Neuronal stem cell (in vitro differentiated cells): ENCODE data around the gene CACNG3.

Experiments used
- DNase-seq: peaks from one replicate; pipeline ENCODE4 v3.0.0-alpha.2; 2013; ENCODE audit warnings: low spot score
- H2AFZ ChIP-seq: one replicate; pipeline ENCODE4 v1.6.1; 2013; ENCODE audit warnings: mild to moderate bottlenecking, low read length, inconsistent platforms
- H2AK5ac ChIP-seq: 2 replicates; pipeline ENCODE4 v1.6.1; 2013; ENCODE audit warnings: low read depth, mild to moderate bottlenecking, inconsistent platforms, low read length, moderate library complexity, mixed read lengths
- H2BK120ac ChIP-seq: 2 replicates; pipeline ENCODE4 v1.6.1; 2013; ENCODE audit warnings: low read depth, mild to moderate bottlenecking, inconsistent platforms, low read length, moderate library complexity, mixed read lengths
- H2BK12ac ChIP-seq: one replicate; pipeline ENCODE4 v1.6.1; 2013; ENCODE audit warnings: low read length, inconsistent platforms
- H2BK15ac ChIP-seq: 2 replicates; pipeline ENCODE4 v1.6.1; 2013; ENCODE audit warnings: mild to moderate bottlenecking, low read length, inconsistent platforms, mixed read lengths
- H2BK5ac ChIP-seq: one replicate; pipeline ENCODE4 v1.6.1; 2013; ENCODE audit warnings: inconsistent platforms, mild to moderate bottlenecking, low read length, moderate library complexity
- H3K14ac ChIP-seq: one replicate; pipeline ENCODE4 v1.6.1; 2013; ENCODE audit warnings: low read length, inconsistent platforms
- H3K18ac ChIP-seq: 2 replicates; pipeline ENCODE4 v1.6.1; 2013; ENCODE audit warnings: low read length, inconsistent platforms
- H3K23ac ChIP-seq: 2 replicates; pipeline ENCODE4 v1.6.1; 2013; ENCODE audit warnings: low read depth, mild to moderate bottlenecking, mixed read lengths, low read length, inconsistent platforms; ENCODE audit not compliant: poor library complexity
- H3K27ac ChIP-seq: replicated peaks from 3 replicates; pipeline ENCODE4 v1.5.1; 2013; ENCODE audit warnings: low read length, inconsistent platforms
- H3K27me3 ChIP-seq, 3 experiments: 2 replicates each; pipeline ENCODE4 v1.6.1; 2013; ENCODE audit warnings: low read length in 3 of 3, mild to moderate bottlenecking in 2 of 3, inconsistent platforms in 1 of 3, low read depth in 1 of 3, mixed read lengths in 1 of 3, moderate library complexity in 1 of 3; ENCODE audit not compliant: control insufficient read depth in 3 of 3, insufficient read depth in 3 of 3
- H3K36me3 ChIP-seq, 2 donors: replicated peaks in 1 of 2; 2 replicates each; pipeline ENCODE4 v1.6.1; 2013; ENCODE audit warnings: low read length in 2 of 2; ENCODE audit not compliant: control insufficient read depth in 2 of 2, insufficient read depth in 2 of 2
- H3K4ac ChIP-seq: 2 replicates; pipeline ENCODE4 v1.6.1; 2013; ENCODE audit warnings: inconsistent platforms, mild to moderate bottlenecking, low read length, moderate library complexity
- H3K4me1 ChIP-seq, 2 donors: 1 replicate in 1 of 2; 2 replicates in 1 of 2; pipeline ENCODE4 v1.6.1; 2013; ENCODE audit warnings: low read length in 2 of 2, low read depth in 1 of 2; ENCODE audit not compliant: control insufficient read depth in 2 of 2, insufficient read depth in 1 of 2
- H3K4me2 ChIP-seq: one replicate; pipeline ENCODE4 v1.6.1; 2013; ENCODE audit warnings: mild to moderate bottlenecking, low read length, inconsistent platforms; ENCODE audit not compliant: insufficient read depth, poor library complexity, severe bottlenecking
- H3K4me3 ChIP-seq, 2 donors: 2 replicates each; pipeline ENCODE4 v1.5.1; 2013; ENCODE audit warnings: low read length in 2 of 2, mild to moderate bottlenecking in 2 of 2, inconsistent platforms in 1 of 2, moderate library complexity in 1 of 2
- H3K79me1 ChIP-seq: one replicate; pipeline ENCODE4 v1.6.1; 2013; ENCODE audit warnings: low read depth, mild to moderate bottlenecking, inconsistent platforms, low read length, moderate library complexity
- H3K9ac ChIP-seq: one replicate; pipeline ENCODE4 v1.6.1; 2013; ENCODE audit warnings: mild to moderate bottlenecking, low read depth, low read length, inconsistent platforms; ENCODE audit not compliant: poor library complexity
- H3K9me3 ChIP-seq, 2 donors: replicated peaks in 1 of 2; 2 replicates each; pipeline versions ENCODE3 to v1.6.1; 2013; ENCODE audit warnings: low read length in 2 of 2, mild to moderate bottlenecking in 2 of 2, inconsistent platforms in 1 of 2, low read depth in 1 of 2, mixed read lengths in 1 of 2, moderate library complexity in 1 of 2; ENCODE audit not compliant: control insufficient read depth in 2 of 2, insufficient read depth in 1 of 2
- H4K8ac ChIP-seq: one replicate; pipeline ENCODE4 v1.6.1; 2013; ENCODE audit warnings: low read depth, mild to moderate bottlenecking, inconsistent platforms, low read length, moderate library complexity
- H4K91ac ChIP-seq: one replicate; pipeline ENCODE4 v1.6.1; 2013; ENCODE audit warnings: low read length, low read depth, mild to moderate bottlenecking, inconsistent platforms; ENCODE audit not compliant: poor library complexity
- WGBS, 2 donors: extraction: QIAGEN DNeasy Blood & Tissue Kit; methylation state at CpG; one replicate each; pipeline ENCODE4 v1.1.7; 2013; ENCODE audit warnings: missing lambda C conversion rate in 2 of 2, mixed read lengths in 1 of 2; ENCODE audit not compliant: insufficient read length in 2 of 2, insufficient replicate concordance in 1 of 2; ENCODE audit errors: extremely low coverage in 2 of 2; 5-methylcytosine and 5-hydroxymethylcytosine counted together

CACNG3 gene

DNA sequence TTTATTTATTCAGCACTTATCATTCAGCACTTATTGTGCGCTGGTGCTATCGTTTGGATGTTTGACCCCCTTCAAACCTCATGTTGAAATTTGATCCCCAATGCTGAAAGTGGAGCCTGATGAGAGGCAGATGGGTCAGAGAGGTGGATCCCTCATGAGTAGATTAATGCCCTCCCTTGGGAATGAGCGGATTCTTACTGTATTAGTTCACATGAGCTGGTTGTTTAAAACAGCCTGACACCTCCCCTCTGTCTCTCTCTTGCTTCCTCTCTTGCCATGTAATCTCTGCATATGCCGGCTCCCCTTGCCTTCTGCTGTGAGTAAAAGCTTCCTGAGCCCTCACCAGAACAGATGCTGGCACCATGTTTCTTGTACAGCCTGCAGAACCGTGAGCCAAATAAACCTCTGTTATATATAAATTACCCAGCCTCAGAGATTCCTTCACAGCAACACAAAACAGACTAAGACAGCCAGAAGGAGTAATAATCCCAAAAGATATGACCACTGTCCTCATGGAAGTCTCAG lies 111.1 kb downstream of the CACNG3 start:
- no peak overlapping the region for H2BK12ac ChIP-seq
- no peaks in the 10 kb centered on the region for H3K79me1 ChIP-seq
- H3K4ac ChIP-seq = no peak overlapping the region
- no peak overlapping the region for H2BK15ac ChIP-seq
- no peak for DNase-seq
- no peak overlapping the region for H2BK5ac ChIP-seq
- no peak overlapping the region for H2BK120ac ChIP-seq
- WGBS, 2 donors = no CpG with 5 or more reads among the region's 5 CpGs
- H3K27ac ChIP-seq = no peak overlapping the region
- H3K27me3 ChIP-seq = no peaks in the 10 kb centered on the region
- H3K4me3 ChIP-seq = no peak overlapping the region
- H3K4me2 ChIP-seq = no peak overlapping the region
- H3K4me1 ChIP-seq = no peaks in the 10 kb centered on the region
- H3K18ac ChIP-seq = no peak overlapping the region
- H3K9ac ChIP-seq = no peak overlapping the region
- no peak overlapping the region for H3K14ac ChIP-seq
- H2AFZ ChIP-seq = no peak overlapping the region
- peaks cover 0 to 2% of the 10 kb centered on the region in 2 donors for H3K9me3 ChIP-seq
- no peak overlapping the region for H4K8ac ChIP-seq
- no peaks in the 10 kb centered on the region for H3K36me3 ChIP-seq
- no peak overlapping the region for H2AK5ac ChIP-seq
- H3K23ac ChIP-seq = no peak overlapping the region
- no peak overlapping the region for H4K91ac ChIP-seq

DNA sequence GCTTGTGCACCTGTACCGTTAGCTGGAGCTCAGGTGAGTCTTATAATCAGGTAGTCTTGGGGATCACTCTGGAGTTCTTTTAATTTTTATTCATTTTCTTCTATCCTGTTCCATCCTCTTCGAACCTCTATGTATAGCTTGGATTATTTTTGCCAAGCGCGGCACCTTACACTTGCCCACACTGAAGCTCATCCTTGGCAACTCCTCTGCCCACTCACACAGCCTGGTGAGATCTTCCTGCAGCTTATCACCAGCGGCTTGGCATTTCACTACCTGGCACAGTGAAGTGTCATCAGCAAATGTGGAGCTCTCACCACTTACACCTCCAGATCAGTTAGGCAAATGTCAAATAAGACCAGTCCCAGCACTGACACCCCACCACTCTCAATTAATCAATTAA lies 116.7 kb downstream of the CACNG3 start:
- no peak overlapping the region for H3K18ac ChIP-seq
- no peaks in the 10 kb centered on the region for H3K27me3 ChIP-seq
- H4K91ac ChIP-seq = no peak overlapping the region
- no peak overlapping the region for H3K4me3 ChIP-seq
- no peak overlapping the region for H2BK12ac ChIP-seq
- no peak overlapping the region for H3K27ac ChIP-seq
- H3K36me3 ChIP-seq = no peaks in the 10 kb centered on the region
- peaks cover 0 to 2% of the 10 kb centered on the region in 2 donors for H3K9me3 ChIP-seq
- no peak overlapping the region for H2BK120ac ChIP-seq
- H3K79me1 ChIP-seq = no peaks in the 10 kb centered on the region
- no peak overlapping the region for H2BK15ac ChIP-seq
- no CpG with 5 or more reads among the region's 5 CpGs for WGBS, 2 donors
- DNase-seq = no peak
- H3K14ac ChIP-seq = no peak overlapping the region
- H3K4me2 ChIP-seq = no peak overlapping the region
- H3K4me1 ChIP-seq = no peaks in the 10 kb centered on the region
- no peak overlapping the region for H2BK5ac ChIP-seq
- H3K23ac ChIP-seq = no peak overlapping the region
- no peak overlapping the region for H2AK5ac ChIP-seq
- no peak overlapping the region for H3K4ac ChIP-seq
- H4K8ac ChIP-seq = no peak overlapping the region
- no peak overlapping the region for H2AFZ ChIP-seq
- no peak overlapping the region for H3K9ac ChIP-seq

DNA sequence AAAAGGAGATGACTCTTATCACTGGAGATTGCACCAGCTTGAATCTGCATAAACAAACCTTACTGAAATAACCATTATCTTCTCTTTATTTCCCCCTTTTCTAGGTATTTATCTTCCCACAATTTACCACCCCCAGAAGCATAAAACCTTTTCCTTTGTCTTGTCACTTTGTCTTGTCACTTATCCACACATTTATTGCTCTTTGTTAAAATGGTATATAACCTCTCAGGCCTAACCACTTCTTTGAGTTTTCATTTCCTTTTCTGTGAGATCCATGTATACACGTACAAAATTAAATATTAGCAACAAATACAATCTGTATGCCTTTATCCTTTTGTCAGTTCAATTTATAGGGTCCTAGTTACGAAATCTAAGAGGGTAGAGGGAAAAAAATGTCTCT lies 122.9 kb downstream of the CACNG3 start:
- no CpG with 5 or more reads among the region's 2 CpGs for WGBS, 2 donors
- Histone ChIP-seq H3K27ac (no peak overlapping the region), H2AFZ (no peak overlapping the region), H3K27me3 (no peaks in the 10 kb centered on the region), H3K4me3 (no peak overlapping the region), H3K9me3 (peaks cover 7 to 16% of the 10 kb centered on the region in 2 donors), H4K8ac (no peak overlapping the region), H3K4me2 (no peak overlapping the region), H3K18ac (no peak overlapping the region), H2BK15ac (no peak overlapping the region), H3K79me1 (no peaks in the 10 kb centered on the region), H3K14ac (no peak overlapping the region), H3K4ac (no peak overlapping the region), H2BK5ac (no peak overlapping the region), H4K91ac (no peak overlapping the region), H3K23ac (no peak overlapping the region), H2BK120ac (no peak overlapping the region), H3K36me3 (no peaks in the 10 kb centered on the region), H2BK12ac (no peak overlapping the region), H3K4me1 (peaks cover 0 to 3% of the 10 kb centered on the region in 2 donors), H2AK5ac (no peak overlapping the region), H3K9ac (no peak overlapping the region)
- no peak for DNase-seq

DNA sequence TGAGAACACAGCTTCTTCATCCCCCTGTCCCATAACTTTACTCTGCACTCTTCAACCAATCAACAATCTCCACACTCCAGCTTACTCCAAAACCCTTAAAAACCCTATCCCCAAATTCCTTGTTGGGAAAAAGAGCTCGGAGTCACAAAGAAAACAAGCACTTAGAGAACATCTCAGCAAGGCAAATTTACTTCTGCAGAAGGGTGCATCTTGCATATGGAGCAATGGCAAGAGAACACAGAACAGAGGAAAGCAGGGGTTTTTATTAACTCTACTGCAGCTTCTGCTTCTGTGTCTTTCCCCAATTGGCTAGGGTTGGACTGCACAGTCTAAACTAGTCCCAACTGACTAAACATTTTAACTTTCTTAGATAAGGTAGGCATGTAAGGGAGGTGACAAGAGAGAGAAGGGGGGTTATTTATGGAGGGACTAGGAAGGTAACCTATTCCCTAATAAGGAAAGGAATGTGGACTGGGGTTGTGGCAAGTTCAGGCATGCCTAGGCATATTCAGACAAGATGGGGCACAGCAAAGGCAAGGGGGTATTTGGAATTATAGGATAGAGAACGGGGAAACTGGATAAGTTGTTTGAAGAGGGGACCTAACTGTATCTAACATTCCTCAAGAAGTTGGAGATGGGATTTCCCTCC lies 125.5 kb downstream of the CACNG3 start:
- H3K9me3 ChIP-seq = peaks cover 7 to 16% of the 10 kb centered on the region in 2 donors
- no peak for DNase-seq
- H4K8ac ChIP-seq = no peak overlapping the region
- no peak overlapping the region for H3K4ac ChIP-seq
- no peak overlapping the region for H3K27ac ChIP-seq
- no peaks in the 10 kb centered on the region for H3K27me3 ChIP-seq
- H2BK12ac ChIP-seq = no peak overlapping the region
- no peak overlapping the region for H3K14ac ChIP-seq
- H2BK5ac ChIP-seq = no peak overlapping the region
- H3K4me1 ChIP-seq = peaks cover 0 to 3% of the 10 kb centered on the region in 2 donors
- H3K79me1 ChIP-seq = no peaks in the 10 kb centered on the region
- H4K91ac ChIP-seq = no peak overlapping the region
- no peak overlapping the region for H3K23ac ChIP-seq
- no peaks in the 10 kb centered on the region for H3K36me3 ChIP-seq
- no peak overlapping the region for H3K18ac ChIP-seq
- H3K4me2 ChIP-seq = no peak overlapping the region
- H2AK5ac ChIP-seq = no peak overlapping the region
- H3K9ac ChIP-seq = no peak overlapping the region
- no peak overlapping the region for H2BK15ac ChIP-seq
- H2AFZ ChIP-seq = no peak overlapping the region
- WGBS, 2 donors = no CpG with 5 or more reads among the region's 2 CpGs
- H2BK120ac ChIP-seq = no peak overlapping the region
- no peak overlapping the region for H3K4me3 ChIP-seq
